HCT116 (cell line): ENCODE data around the gene FAM50A. TPM values are rescaled to one million over a fixed set of nuclear protein-coding genes. Genes with fewer than 3 reads are reported as not detected.

ENCODE experiments used
- ATAC-seq: fragments of 200-7000 bp; cut with Tn5 transposase; 2 replicates; pipeline ENCODE4 v1.9.1; 2020; ENCODE audit warnings: mild to moderate bottlenecking, moderate library complexity
- BruUV-seq: library from RNA; stranded (reverse); fragments of 400-500 nt; replicated peaks from 2 replicates; lab custom pipeline; 2021; lab: Mats Ljungman, UMichigan
- CTCF ChIA-PET: fragments of 300-600 bp; sonication (Branson Sonifier 250); formaldehyde crosslinking; loops from one replicate; lab custom pipeline; 2021; ENCODE audit warnings: antibody characterized with exemption; lab: Charles Lee
- POLR2A ChIA-PET: fragments of 300-600, 350-600 bp; sonication (Branson Sonifier 250); formaldehyde crosslinking; loops from one replicate; lab custom pipeline; 2021; ENCODE audit warnings: antibody characterized with exemption; lab: Charles Lee
- RAD21 ChIA-PET, 2 experiments: fragments of 300-600 bp; sonication (Branson Sonifier 250); formaldehyde crosslinking; loops; one replicate each; lab custom pipeline; 2023; ENCODE audit warnings: low total read pairs in 2 of 2; ENCODE audit not compliant: uncharacterized antibody in 2 of 2, unreplicated experiment in 2 of 2, low non-redundant PET in 1 of 2; lab: Charles Lee
- DNase-seq: peaks from one replicate; pipeline ENCODE4 v3.0.0-alpha.2; 2010; ENCODE audit warnings: low read depth, low spot score
- H2AFZ ChIP-seq: fragments of 200-600 bp; shearing (Covaris generic), sonication (generic); 2 replicates; pipeline ENCODE4 v1.6.1; 2017; ENCODE audit warnings: low read depth, mixed run types, mixed read lengths, antibody characterized with exemption, low read length; ENCODE audit not compliant: poor library complexity, severe bottlenecking
- H3K27ac ChIP-seq: 2 replicates; pipeline ENCODE4 v1.5.1; 2012; ENCODE audit warnings: low read depth, low read length
- H3K27me3 ChIP-seq: fragments of 200-600 bp; sonication (generic); 2 replicates; pipeline ENCODE4 v1.6.1; 2016; ENCODE audit warnings: mixed run types, low read length, mixed read lengths; ENCODE audit not compliant: insufficient read depth
- H3K36me3 ChIP-seq, 2 experiments: fragments of 200-500 bp in 1 of 2; fragments of 200-600 bp in 1 of 2; sonication (Bioruptor generic) in 1 of 2; sonication (generic) in 1 of 2; 2 replicates each; pipeline versions ENCODE4 v1.5.1 to v1.6.1; 2014 to 2016; ENCODE audit warnings: low read length in 2 of 2, inconsistent platforms in 1 of 2, mixed read lengths in 1 of 2, mixed run types in 1 of 2; ENCODE audit not compliant: insufficient read depth in 2 of 2, control insufficient read depth in 1 of 2
- H3K4me1 ChIP-seq, 2 experiments: fragments of 200-600 bp in 1 of 2; sonication (generic) in 1 of 2; 2 replicates each; pipeline versions ENCODE4 v1.5.1 to v1.6.1; 2012 to 2017; ENCODE audit warnings: low read length in 2 of 2, inconsistent platforms in 1 of 2, mild to moderate bottlenecking in 1 of 2, mixed read lengths in 1 of 2, mixed run types in 1 of 2, moderate library complexity in 1 of 2; ENCODE audit not compliant: insufficient read depth in 2 of 2, control insufficient read depth in 1 of 2
- H3K4me2 ChIP-seq: fragments of 200-600 bp; sonication (generic); 2 replicates; pipeline ENCODE4 v1.6.1; 2017; ENCODE audit warnings: mixed run types, low read length, mixed read lengths
- H3K4me3 ChIP-seq, 2 experiments: fragments of 200-600 bp in 1 of 2; sonication (generic) in 1 of 2; replicated peaks in 1 of 2; 2 replicates each; pipeline ENCODE4 v1.5.1; 2011 to 2016; ENCODE audit warnings: low read length in 2 of 2, control low read depth in 1 of 2, low read depth in 1 of 2, mild to moderate bottlenecking in 1 of 2, mixed read lengths in 1 of 2, mixed run types in 1 of 2
- H3K79me2 ChIP-seq: fragments of 200-600 bp; sonication (generic); 2 replicates; pipeline ENCODE4 v1.6.1; 2017; ENCODE audit warnings: mild to moderate bottlenecking, mixed run types, low read length, moderate library complexity, mixed read lengths; ENCODE audit not compliant: insufficient read depth
- H3K9ac ChIP-seq: fragments of 200-600 bp; sonication (generic); 2 replicates; pipeline ENCODE4 v1.6.1; 2016; ENCODE audit warnings: low read length, mixed read lengths
- H3K9me2 ChIP-seq: fragments of 200-600 bp; sonication (generic), shearing (Covaris generic); 2 replicates; pipeline ENCODE4 v1.6.1; 2017; ENCODE audit warnings: mixed run types, mild to moderate bottlenecking, moderate library complexity; ENCODE audit not compliant: insufficient read depth
- H3K9me3 ChIP-seq, 2 experiments: fragments of 200-500 bp in 1 of 2; fragments of 200-600 bp in 1 of 2; sonication (Bioruptor generic) in 1 of 2; sonication (generic) in 1 of 2; 2 replicates each; pipeline ENCODE4 v1.6.1; 2014 to 2017; ENCODE audit warnings: low read length in 2 of 2, mixed read lengths in 2 of 2, inconsistent platforms in 1 of 2, low read depth in 1 of 2, mild to moderate bottlenecking in 1 of 2, mixed run types in 1 of 2, moderate library complexity in 1 of 2; ENCODE audit not compliant: control insufficient read depth in 1 of 2, insufficient read depth in 1 of 2
- H4K20me1 ChIP-seq: fragments of 200-600 bp; sonication (generic), shearing (Covaris generic); 2 replicates; pipeline ENCODE4 v1.6.1; 2017; ENCODE audit warnings: mixed run types, mild to moderate bottlenecking, moderate library complexity; ENCODE audit not compliant: insufficient read depth
- ATF3 ChIP-seq: IDR thresholded peaks from 2 replicates; pipeline ENCODE4 v1.6.1; 2012
- CBX3 ChIP-seq: IDR thresholded peaks from 2 replicates; pipeline ENCODE4 v1.6.1; 2012; ENCODE audit warnings: low read depth
- CEBPB ChIP-seq: IDR thresholded peaks from 2 replicates; pipeline ENCODE4 v1.6.1; 2012; ENCODE audit warnings: low read depth
- CTCF ChIP-seq, 3 experiments: fragments of 200-600 bp in 1 of 3; sonication (generic) in 1 of 3; IDR thresholded peaks in 2 of 3; conservative IDR thresholded peaks in 1 of 3; 2 replicates each; pipeline ENCODE4 v1.5.1; 2012 to 2017; ENCODE audit warnings: low read depth in 2 of 3, low read length in 2 of 3, antibody characterized with exemption in 1 of 3, borderline replicate concordance in 1 of 3, control low read depth in 1 of 3, mild to moderate bottlenecking in 1 of 3, mixed read lengths in 1 of 3, mixed run types in 1 of 3, moderate library complexity in 1 of 3; ENCODE audit not compliant: insufficient read depth in 1 of 3
- EGR1 ChIP-seq: IDR thresholded peaks from 2 replicates; pipeline ENCODE4 v1.6.1; 2012; ENCODE audit warnings: low read depth
- ELF1 ChIP-seq: IDR thresholded peaks from 2 replicates; pipeline ENCODE4 v1.6.1; 2012; ENCODE audit warnings: low read depth, borderline replicate concordance
- EZH2 ChIP-seq: fragments of 200-600 bp; sonication (generic); IDR thresholded peaks from 2 replicates; pipeline ENCODE4 v1.6.1; 2017; ENCODE audit warnings: antibody characterized with exemption, mixed run types
- EZH2phosphoT487 ChIP-seq: fragments of 200-600 bp; IDR thresholded peaks from 2 replicates; pipeline ENCODE4 v1.6.1; 2018; ENCODE audit warnings: antibody characterized with exemption, borderline replicate concordance
- FOSL1 ChIP-seq: IDR thresholded peaks from 2 replicates; pipeline ENCODE4 v1.6.1; 2012; ENCODE audit warnings: low read depth
- JUND ChIP-seq: IDR thresholded peaks from 2 replicates; pipeline ENCODE4 v1.6.1; 2012
- POLR2A ChIP-seq: IDR thresholded peaks from 2 replicates; pipeline ENCODE4 v1.7.0; 2011; ENCODE audit warnings: borderline replicate concordance; ENCODE audit not compliant: insufficient read depth, insufficient read length; ENCODE audit errors: extremely low read depth
- SP1 ChIP-seq: IDR thresholded peaks from 2 replicates; pipeline ENCODE4 v1.6.1; 2012; ENCODE audit warnings: low read depth
- TCF7L2 ChIP-seq: IDR thresholded peaks from 2 replicates; pipeline ENCODE4 v1.7.0; 2011; ENCODE audit warnings: borderline replicate concordance, inconsistent platforms; ENCODE audit not compliant: insufficient read depth, insufficient read length; ENCODE audit errors: extremely low read depth
- YY1 ChIP-seq: IDR thresholded peaks from 2 replicates; pipeline ENCODE4 v1.6.1; 2011; ENCODE audit warnings: low read length, low read depth, moderate library complexity, mild to moderate bottlenecking; ENCODE audit not compliant: insufficient replicate concordance; ENCODE audit errors: extremely low read depth
- ZBTB33 ChIP-seq: IDR thresholded peaks from 2 replicates; pipeline ENCODE4 v1.6.1; 2011; ENCODE audit warnings: mild to moderate bottlenecking, low read length, moderate library complexity; ENCODE audit not compliant: insufficient replicate concordance; ENCODE audit errors: extremely low read depth
- intact Hi-C: fragments of 100-400 bp; cut with micrococcal nuclease; formaldehyde crosslinking; loops from 2 replicates; pipeline ENCODE4 v1.10.0; 2022
- total RNA-seq: library from RNA; stranded (reverse); gene quantifications from one replicate; pipeline ENCODE4 v1.2.1, GENCODE V29; 2021; ENCODE audit not compliant: unreplicated experiment

The FAM50A gene
- total RNA-seq, 1 experiment from 2014 or later = 46.5 TPM

DNA sequence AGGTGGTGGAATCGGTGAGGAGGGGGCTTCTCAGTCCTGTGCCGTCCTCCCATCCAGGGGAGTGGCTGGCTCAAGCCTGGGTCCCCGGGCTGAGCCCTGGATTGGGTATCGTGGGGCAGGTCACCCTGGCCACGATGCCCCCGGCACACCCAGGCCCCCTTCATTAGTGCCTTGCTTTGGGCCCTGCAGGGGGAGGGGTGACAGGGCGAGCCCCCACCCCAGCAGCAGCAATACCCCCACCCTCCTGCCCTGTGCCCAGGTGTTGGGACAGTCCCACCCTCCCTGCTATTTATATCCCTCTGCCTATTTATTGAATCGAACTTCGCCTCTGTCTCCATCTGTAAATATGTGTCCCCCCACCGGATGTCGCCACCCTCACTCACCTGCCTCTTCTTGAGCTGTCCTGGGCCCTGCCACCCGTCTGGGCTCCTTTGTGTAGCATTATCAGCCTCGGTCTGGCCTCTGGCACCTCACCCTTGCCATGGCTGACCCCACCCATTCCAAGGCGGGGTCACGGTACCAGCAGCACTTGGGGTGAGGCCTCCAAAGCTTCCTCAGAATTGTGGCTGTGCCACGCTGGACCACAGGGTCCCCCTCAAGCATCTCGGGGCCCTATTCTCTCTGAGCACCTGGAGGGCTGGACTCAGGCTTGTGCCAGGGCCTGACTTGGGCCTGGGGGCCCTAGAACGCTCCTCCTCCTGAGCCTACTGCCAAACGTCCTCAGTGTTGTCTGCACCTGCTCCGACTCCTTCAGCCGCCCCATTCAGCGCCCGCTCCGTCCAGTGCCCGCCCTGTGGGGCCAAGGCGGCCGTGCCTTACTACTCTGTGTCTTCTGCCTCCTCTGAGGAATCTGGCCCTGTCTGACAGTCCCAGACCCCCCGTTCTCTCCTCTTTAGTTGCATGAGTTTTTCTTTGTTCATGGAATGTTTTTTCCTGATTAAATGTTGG lies 29.0 kb downstream of the FAM50A start:
- no peaks in the 10 kb centered on the region for H3K79me2 ChIP-seq
- ChIA-PET POLR2A (no interaction called here), CTCF (no interaction called here), RAD21 (no interaction called here)
- no peaks in the 10 kb centered on the region for H3K9me2 ChIP-seq
- no peaks in the 10 kb centered on the region; a peak in 1 of 4 replicates for H3K36me3 ChIP-seq
- intact Hi-C loops = no loop called here
- no peak overlapping the region for H2AFZ ChIP-seq
- no peak overlapping the region for H3K27ac ChIP-seq
- no peaks in the 10 kb centered on the region for H4K20me1 ChIP-seq
- no peaks in the 10 kb centered on the region for H3K9me3 ChIP-seq
- DNase-seq (no peak), ATAC-seq (no peak)
- no peaks in the 10 kb centered on the region for H3K4me1 ChIP-seq
- H3K4me3 ChIP-seq = no peak overlapping the region
- no TSS peak for BruUV-seq
- no peaks in the 10 kb centered on the region for H3K27me3 ChIP-seq
- no peak overlapping the region for H3K4me2 ChIP-seq
- TF ChIP-seq EZH2 = no peak
- TF ChIP-seq EZH2phosphoT487 = no peak
- TF ChIP-seq TCF7L2 = no peak
- TF ChIP-seq, all 23 proteins: peak for 0
- no peak overlapping the region for H3K9ac ChIP-seq

- intact Hi-C loops = no loop called here
- H3K36me3 ChIP-seq = no peaks in the 10 kb centered on the region; a peak in 1 of 4 replicates
- no peak overlapping the region for H3K4me3 ChIP-seq
- H2AFZ ChIP-seq = no peak overlapping the region
- no peaks in the 10 kb centered on the region for H3K9me2 ChIP-seq
- CTCF ChIA-PET = no interaction called here
- ATAC-seq (no peak), DNase-seq (no peak)
- H3K4me2 ChIP-seq = no peak overlapping the region
- no peaks in the 10 kb centered on the region for H3K9me3 ChIP-seq
- H3K4me1 ChIP-seq = no peaks in the 10 kb centered on the region
- H3K9ac ChIP-seq = no peak overlapping the region
- POLR2A ChIA-PET = no interaction called here
- RAD21 ChIA-PET = no interaction called here
- H3K27me3 ChIP-seq = no peaks in the 10 kb centered on the region
- no peak for TF ChIP-seq ELF1
- TF ChIP-seq CEBPB = no peak
- no peak for TF ChIP-seq EGR1
- no peak for TF ChIP-seq EZH2
- no peak for TF ChIP-seq FOSL1
- TF ChIP-seq YY1 = no peak
- no peak for TF ChIP-seq SP1
- no peak for TF ChIP-seq JUND
- TF ChIP-seq CBX3 = no peak
- no peak for TF ChIP-seq TCF7L2
- TF ChIP-seq EZH2phosphoT487 = no peak
- TF ChIP-seq ZBTB33 = no peak
- no peak for TF ChIP-seq ATF3
- TF ChIP-seq CTCF (IDR thresholded peaks at IDR 0.05 in 2 of 3, conservative IDR thresholded peaks at IDR 0.05 in 1 of 3; ENCODE audit: borderline replicate concordance in 1 of 3, insufficient read depth in 1 of 3, low read depth in 2 of 3, low read length in 2 of 3) = no peak
- no peak for TF ChIP-seq POLR2A
- BruUV-seq = no TSS peak
- no peak overlapping the region for H3K27ac ChIP-seq
- H3K79me2 ChIP-seq = no peaks in the 10 kb centered on the region
- no peaks in the 10 kb centered on the region for H4K20me1 ChIP-seq
These were observed 29.7 kb downstream of the FAM50A start for GRCh38 chrX:154473683-154474082.
